HAP-1 (cell line): ENCODE results near the gene NRIP3.
"Not testable (repeated sequence)": the region's sequence is repeated elsewhere in the genome, so short reads cannot be mapped to it uniquely, and the experiment has no call there.

Experiments
- DNase-seq, 2 experiments: peaks; one replicate each; pipeline ENCODE4 v3.0.0-alpha.2; 2016 to 2020; ENCODE audit warnings: low spot score in 2 of 2
- H3K27me3 ChIP-seq: fragments of 250-450 bp; sonication (Bioruptor Pico); 2 replicates; pipeline ENCODE4 v1.5.1; 2020; ENCODE audit warnings: low read depth, mild to moderate bottlenecking, moderate library complexity
- H3K36me3 ChIP-seq: fragments of 250-450 bp; sonication (Bioruptor Pico); replicated peaks from 2 replicates; pipeline ENCODE4 v1.5.1; 2020; ENCODE audit warnings: mild to moderate bottlenecking
- H3K4me1 ChIP-seq: fragments of 250-450 bp; sonication (Bioruptor Pico); 2 replicates; pipeline ENCODE4 v1.5.1; 2020; ENCODE audit warnings: mild to moderate bottlenecking
- H3K4me3 ChIP-seq: fragments of 250-450 bp; sonication (Bioruptor Pico); 2 replicates; pipeline ENCODE4 v1.5.1; 2020; ENCODE audit warnings: mild to moderate bottlenecking, moderate library complexity
- H3K9me3 ChIP-seq: fragments of 250-450 bp; sonication (Bioruptor Pico); 2 replicates; pipeline ENCODE4 v1.5.1; 2020; ENCODE audit warnings: mild to moderate bottlenecking, moderate library complexity
- in situ Hi-C: fragments of 300-500 bp; cut with MboI; formaldehyde crosslinking; loops from 3 replicates; pipeline ENCODE4 v1.14.3; 2020; ENCODE audit warnings: low sequenced_read_pairs, inconsistent platforms, mixed read lengths

Gene NRIP3

GRCh38 chr11:9008011-9008550, 4.3 kb upstream of the NRIP3 start:
- no peak for DNase-seq
- Histone ChIP-seq H3K4me3 (no peak overlapping the region), H3K4me1 (peaks cover 7% of the 10 kb centered on the region), H3K9me3 (peaks cover 3% of the 10 kb centered on the region; the same call in 1 of the 2 replicates), H3K36me3 (no peaks in the 10 kb centered on the region), H3K27me3 (peaks cover 10% of the 10 kb centered on the region)
- in situ Hi-C loops = no loop called here

- in situ Hi-C loops = no loop called here
- no peak for DNase-seq
- no peaks in the 10 kb centered on the region for H3K36me3 ChIP-seq
- no peaks in the 10 kb centered on the region for H3K9me3 ChIP-seq
- H3K4me1 ChIP-seq = peaks cover 10% of the 10 kb centered on the region
- H3K4me3 ChIP-seq = no peak overlapping the region
- peaks cover 10% of the 10 kb centered on the region for H3K27me3 ChIP-seq
Measured at GRCh38 chr11:9005087-9005486, 1.3 kb upstream of the NRIP3 start.

GRCh38 chr11:9004183-9004926, 554 bp upstream of the NRIP3 start:
- Histone ChIP-seq H3K4me3 (peak overlapping the region; percentile 34), H3K9me3 (no peaks in the 10 kb centered on the region), H3K27me3 (peaks cover 10% of the 10 kb centered on the region), H3K4me1 (peaks cover 10% of the 10 kb centered on the region), H3K36me3 (no peaks in the 10 kb centered on the region)
- in situ Hi-C loops = no loop called here
- DNase-seq = no peak

- H3K27me3 ChIP-seq = peaks cover 10% of the 10 kb centered on the region
- no peaks in the 10 kb centered on the region for H3K9me3 ChIP-seq
- peaks cover 10% of the 10 kb centered on the region for H3K4me1 ChIP-seq
- peak in 1 of 2 experiments; percentile 28 for DNase-seq
- H3K36me3 ChIP-seq = no peaks in the 10 kb centered on the region
- peak overlapping the region; percentile 34 for H3K4me3 ChIP-seq
- in situ Hi-C loops = no loop called here
Measured at GRCh38 chr11:9002920-9003572, 755 bp downstream of the NRIP3 start.

GRCh38 chr11:9001736-9002135, 2.1 kb downstream of the NRIP3 start:
- Histone ChIP-seq H3K4me1 (peaks cover 10% of the 10 kb centered on the region), H3K27me3 (peaks cover 10% of the 10 kb centered on the region), H3K36me3 (no peaks in the 10 kb centered on the region), H3K4me3 (no peak overlapping the region), H3K9me3 (no peaks in the 10 kb centered on the region)
- in situ Hi-C loops = no loop called here
- DNase-seq = no peak

GRCh38 chr11:8998017-8998416, 5.8 kb downstream of the NRIP3 start:
- Histone ChIP-seq H3K4me3 (no peak overlapping the region), H3K36me3 (no peaks in the 10 kb centered on the region), H3K27me3 (peaks cover 6% of the 10 kb centered on the region), H3K4me1 (peaks cover 8% of the 10 kb centered on the region; the same call in 1 of the 2 replicates), H3K9me3 (no peaks in the 10 kb centered on the region)
- no peak for DNase-seq
- in situ Hi-C loops = no loop called here

- Histone ChIP-seq H3K4me1 (peaks cover 5% of the 10 kb centered on the region; the same call in 1 of the 2 replicates), H3K36me3 (no peaks in the 10 kb centered on the region), H3K4me3 (no peak overlapping the region), H3K9me3 (no peaks in the 10 kb centered on the region), H3K27me3 (peaks cover 6% of the 10 kb centered on the region)
- DNase-seq = no peak
- in situ Hi-C loops = no loop called here
Measured at GRCh38 chr11:8997451-8997850, 6.3 kb downstream of the NRIP3 start.

GRCh38 chr11:8989453-8989852, 14.3 kb downstream of the NRIP3 start:
- Histone ChIP-seq H3K4me1 (peaks cover 5% of the 10 kb centered on the region; the same call in 1 of the 2 replicates), H3K27me3 (no peaks in the 10 kb centered on the region), H3K4me3 (no peak overlapping the region), H3K36me3 (no peaks in the 10 kb centered on the region), H3K9me3 (no peaks in the 10 kb centered on the region)
- in situ Hi-C loops = no loop called here
- DNase-seq = no peak

GRCh38 chr11:8988329-8989234, 15.2 kb downstream of the NRIP3 start:
- no peak for DNase-seq
- no peaks in the 10 kb centered on the region for H3K4me1 ChIP-seq
- H3K4me3 ChIP-seq = no peak overlapping the region
- H3K9me3 ChIP-seq = no peaks in the 10 kb centered on the region
- in situ Hi-C loops = no loop called here
- H3K27me3 ChIP-seq = no peaks in the 10 kb centered on the region
- H3K36me3 ChIP-seq = no peaks in the 10 kb centered on the region

GRCh38 chr11:8987446-8987845, 16.4 kb downstream of the NRIP3 start:
- no peaks in the 10 kb centered on the region for H3K36me3 ChIP-seq
- DNase-seq = no peak
- no peaks in the 10 kb centered on the region for H3K4me1 ChIP-seq
- H3K27me3 ChIP-seq = no peaks in the 10 kb centered on the region
- no peaks in the 10 kb centered on the region for H3K9me3 ChIP-seq
- no peak overlapping the region for H3K4me3 ChIP-seq
- in situ Hi-C loops = no loop called here

GRCh38 chr11:8986772-8987171, 17.0 kb downstream of the NRIP3 start:
- H3K4me3 ChIP-seq, H3K36me3 ChIP-seq, in situ Hi-C loops, H3K4me1 ChIP-seq, DNase-seq, H3K9me3 ChIP-seq, H3K27me3 ChIP-seq: not testable (repeated sequence)

- H3K4me3 ChIP-seq = no peak overlapping the region
- H3K9me3 ChIP-seq = no peaks in the 10 kb centered on the region
- no peak for DNase-seq
- no peaks in the 10 kb centered on the region for H3K27me3 ChIP-seq
- no peaks in the 10 kb centered on the region for H3K36me3 ChIP-seq
- in situ Hi-C loops = no loop called here
- H3K4me1 ChIP-seq = no peaks in the 10 kb centered on the region
Measured at GRCh38 chr11:8985462-8985861, 18.3 kb downstream of the NRIP3 start.

- H3K4me1 ChIP-seq = no peaks in the 10 kb centered on the region
- no peaks in the 10 kb centered on the region for H3K9me3 ChIP-seq
- no peak overlapping the region for H3K4me3 ChIP-seq
- no peaks in the 10 kb centered on the region for H3K27me3 ChIP-seq
- in situ Hi-C loops = no loop called here
- no peak for DNase-seq
- no peaks in the 10 kb centered on the region for H3K36me3 ChIP-seq
Measured at GRCh38 chr11:8983552-8983951, 20.2 kb downstream of the NRIP3 start.
